Naive B cell (primary cell): ENCODE data around the gene R3HDM1. TPM values are rescaled to one million over a fixed set of nuclear protein-coding genes. Genes with fewer than 3 reads are reported as not detected.
"Not testable (repeated sequence)": the region's sequence is repeated elsewhere in the genome, so short reads cannot be mapped to it uniquely, and the experiment has no call there.

Source experiments
- ATAC-seq, 2 donors: fragments of 150-1000 bp; cut with Tn5 transposase; 2 replicates each; pipeline ENCODE4 v1.10.0; 2021; ENCODE audit warnings: low read depth in 2 of 2, mild to moderate bottlenecking in 2 of 2, moderate library complexity in 2 of 2
- DNase-seq: peaks from one replicate; pipeline ENCODE4 v3.0.0; 2022
- H3K27ac Mint-ChIP-seq, 6 donors: one replicate each; pipeline ENCODE4 v1.8.0; 2020 to 2022; ENCODE audit warnings: mild to moderate bottlenecking in 6 of 6, mixed read lengths in 6 of 6, moderate library complexity in 5 of 6, inconsistent platforms in 2 of 6
- H3K27me3 Mint-ChIP-seq, 3 donors: one replicate each; pipeline ENCODE4 v1.8.0; 2021 to 2022; ENCODE audit warnings: mixed read lengths in 3 of 3, mild to moderate bottlenecking in 1 of 3
- H3K36me3 Mint-ChIP-seq, 2 donors: one replicate each; pipeline ENCODE4 v1.8.0; 2020 to 2022; ENCODE audit warnings: mixed read lengths in 2 of 2, inconsistent platforms in 1 of 2, mild to moderate bottlenecking in 1 of 2
- H3K4me1 Mint-ChIP-seq, 3 donors: one replicate each; pipeline ENCODE4 v1.8.0; 2020 to 2022; ENCODE audit warnings: mixed read lengths in 3 of 3, inconsistent platforms in 1 of 3, mild to moderate bottlenecking in 1 of 3, moderate library complexity in 1 of 3
- H3K4me3 Mint-ChIP-seq, 8 donors: one replicate each; pipeline ENCODE4 v1.8.0; 2020 to 2022; ENCODE audit warnings: mild to moderate bottlenecking in 8 of 8, mixed read lengths in 8 of 8, moderate library complexity in 8 of 8, inconsistent platforms in 2 of 8
- H3K9me3 Mint-ChIP-seq, 7 donors: one replicate each; pipeline ENCODE4 v1.8.0; 2020 to 2022; ENCODE audit warnings: mixed read lengths in 7 of 7, mild to moderate bottlenecking in 5 of 7, inconsistent platforms in 2 of 7, moderate library complexity in 1 of 7
- polyA plus RNA-seq, 6 donors: library from polyadenylated mRNA; unstranded; fragments of 300-500 nt; fragmentation: Illumina TruSeq; gene quantifications; one replicate each; pipeline ENCODE4 v1.2.3, GENCODE V29; 2021; ENCODE audit warnings: low read depth in 6 of 6

R3HDM1 gene
- 10 to 100 TPM; 11.3 to 29.8 (median 14.7) TPM for polyA plus RNA-seq

- Mint-ChIP-seq H3K4me1 (peaks cover 6 to 12% (median 7%) of the 10 kb centered on the region in 3 donors), H3K4me3 (no peak within 1 kb of the TSS), H3K36me3 (no peaks in the 10 kb centered on the region), H3K9me3 (no peaks in the 10 kb centered on the region), H3K27me3 (no peaks in the 10 kb centered on the region), H3K27ac (peak within 1 kb of the TSS in 2 of 6 donors; percentile 67 to 90)
- DNase-seq (peak; percentile 96), ATAC-seq (peak; percentile 75 to 77)
Observed at GRCh38 chr2:135531231-135532197, at the start of gene R3HDM1. Gene R3HDM1 (plus strand): TSS chr2:135531484. CDS start chr2:135604846, 73,362 bp downstream.

GRCh38 chr2:135485441-135485840 is 45.8 kb upstream of the R3HDM1 start:
- H3K4me1 Mint-ChIP-seq = no peaks in the 10 kb centered on the region
- DNase-seq = no peak
- no peaks in the 10 kb centered on the region for H3K27me3 Mint-ChIP-seq
- H3K4me3 Mint-ChIP-seq = no peak overlapping the region
- peaks cover 3 to 8% (median 4%) of the 10 kb centered on the region in 7 donors for H3K9me3 Mint-ChIP-seq
- H3K27ac Mint-ChIP-seq = no peak overlapping the region
- H3K36me3 Mint-ChIP-seq = peaks cover 27 to 30% of the 10 kb centered on the region in 2 donors
- ATAC-seq = no peak

DNA sequence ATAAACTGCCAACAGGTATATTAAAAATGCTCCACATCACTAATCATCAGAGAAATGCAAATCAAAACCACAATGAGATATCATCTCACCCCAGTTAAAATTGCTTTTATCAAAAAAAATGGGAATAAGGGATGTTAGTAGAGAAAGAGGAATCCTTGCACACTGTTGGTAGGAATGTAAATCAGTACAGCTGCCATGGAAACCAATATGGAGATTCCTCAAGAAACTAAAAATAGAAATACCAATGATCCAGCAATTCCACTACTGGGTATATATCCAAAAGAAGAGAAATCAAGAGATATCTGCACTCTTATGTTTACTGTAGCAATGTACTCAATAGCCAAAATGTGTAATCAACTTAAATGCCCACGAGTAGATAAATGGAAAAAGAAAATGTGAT is 40.9 kb upstream of the R3HDM1 start:
- H3K4me1 Mint-ChIP-seq = no peaks in the 10 kb centered on the region
- no peak for DNase-seq
- no peak overlapping the region for H3K4me3 Mint-ChIP-seq
- no peak overlapping the region for H3K27ac Mint-ChIP-seq
- no peaks in the 10 kb centered on the region for H3K27me3 Mint-ChIP-seq
- peaks cover 30 to 40% of the 10 kb centered on the region in 2 donors for H3K36me3 Mint-ChIP-seq
- no peak for ATAC-seq
- peaks cover 4 to 10% (median 8%) of the 10 kb centered on the region in 7 donors for H3K9me3 Mint-ChIP-seq

DNA sequence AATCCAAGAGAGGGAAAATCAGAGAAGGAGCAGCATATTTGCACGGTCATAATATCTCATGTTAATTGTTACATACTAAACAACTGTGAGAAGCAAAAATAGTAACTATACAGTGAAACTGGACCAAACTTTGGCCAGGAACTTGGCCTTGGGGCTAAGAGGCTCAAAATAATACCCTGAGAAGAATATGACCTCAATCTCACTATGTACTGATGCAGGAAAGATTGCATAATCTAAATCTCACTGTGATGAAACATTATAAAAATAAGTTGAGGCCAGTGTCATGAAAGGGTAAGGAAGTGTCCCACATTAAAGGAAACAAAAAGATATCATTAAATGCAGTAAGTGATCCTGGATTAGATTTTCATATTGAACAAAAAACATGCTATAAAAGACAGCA is 36.8 kb upstream of the R3HDM1 start:
- Mint-ChIP-seq H3K27me3 (no peaks in the 10 kb centered on the region), H3K4me3 (no peak overlapping the region), H3K36me3 (peaks cover 32 to 33% of the 10 kb centered on the region in 2 donors), H3K4me1 (no peaks in the 10 kb centered on the region), H3K9me3 (peaks cover 12 to 32% (median 25%) of the 10 kb centered on the region in 7 donors), H3K27ac (no peak overlapping the region)
- no peak for ATAC-seq
- DNase-seq = no peak

DNA sequence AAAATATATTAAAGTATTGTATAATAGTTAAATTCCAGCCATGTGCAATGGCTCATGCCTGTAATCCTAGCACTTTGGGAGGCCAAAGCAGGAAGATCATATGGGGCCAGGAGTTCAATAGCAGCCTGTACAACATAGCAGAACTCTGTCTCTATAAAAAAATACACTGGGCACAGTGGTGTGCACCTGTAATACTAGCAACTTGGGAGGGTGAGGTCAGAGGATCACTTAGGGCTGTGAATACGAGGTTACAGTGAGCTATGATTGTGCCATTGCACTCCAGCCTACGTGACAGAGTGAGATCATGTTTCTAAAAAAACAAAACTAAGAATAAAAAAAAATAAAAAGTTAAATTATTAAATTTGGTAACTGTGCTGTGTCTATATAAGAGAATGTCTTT is 36.4 kb upstream of the R3HDM1 start:
- no peaks in the 10 kb centered on the region for H3K27me3 Mint-ChIP-seq
- no peak overlapping the region for H3K4me3 Mint-ChIP-seq
- H3K9me3 Mint-ChIP-seq = peaks cover 15 to 33% (median 29%) of the 10 kb centered on the region in 7 donors
- H3K27ac Mint-ChIP-seq = no peak overlapping the region
- ATAC-seq (no peak), DNase-seq (no peak)
- H3K4me1 Mint-ChIP-seq = no peaks in the 10 kb centered on the region
- peaks cover 32 to 33% of the 10 kb centered on the region in 2 donors for H3K36me3 Mint-ChIP-seq

DNA sequence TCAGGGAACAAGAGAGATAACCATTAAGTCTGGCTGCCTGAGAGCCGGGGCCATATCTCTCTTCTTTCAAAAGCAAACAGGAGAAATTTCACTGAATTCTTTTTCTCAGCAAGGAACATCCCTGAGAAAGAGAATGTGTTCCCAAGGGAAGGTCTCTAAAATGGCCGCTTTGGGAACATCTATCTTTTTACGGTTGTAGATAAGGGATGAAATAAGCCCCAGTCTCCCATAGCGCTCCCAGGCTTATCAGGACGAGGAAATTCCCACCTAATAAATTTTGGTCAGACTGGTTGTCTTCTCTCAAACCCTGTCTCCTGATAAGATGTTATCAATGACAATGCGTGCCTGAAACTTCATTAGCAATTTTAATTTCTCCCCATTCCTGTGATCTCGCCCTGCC is 32.7 kb upstream of the R3HDM1 start:
- H3K4me3 Mint-ChIP-seq, ATAC-seq, DNase-seq, H3K27ac Mint-ChIP-seq, H3K4me1 Mint-ChIP-seq, H3K27me3 Mint-ChIP-seq: not testable (repeated sequence)
- Mint-ChIP-seq H3K9me3 (peaks cover 13 to 50% (median 23%) of the 10 kb centered on the region in 7 donors), H3K36me3 (peaks cover 50 to 56% of the 10 kb centered on the region in 2 donors)

GRCh38 chr2:135504811-135505210 is 26.5 kb upstream of the R3HDM1 start:
- DNase-seq (no peak), ATAC-seq (no peak)
- no peak overlapping the region for H3K27ac Mint-ChIP-seq
- peaks cover 28 to 34% of the 10 kb centered on the region in 2 donors for H3K36me3 Mint-ChIP-seq
- no peak overlapping the region for H3K4me3 Mint-ChIP-seq
- no peaks in the 10 kb centered on the region for H3K27me3 Mint-ChIP-seq
- peaks cover 0 to 20% (median 4%) of the 10 kb centered on the region in 7 donors for H3K9me3 Mint-ChIP-seq
- no peaks in the 10 kb centered on the region for H3K4me1 Mint-ChIP-seq

DNA sequence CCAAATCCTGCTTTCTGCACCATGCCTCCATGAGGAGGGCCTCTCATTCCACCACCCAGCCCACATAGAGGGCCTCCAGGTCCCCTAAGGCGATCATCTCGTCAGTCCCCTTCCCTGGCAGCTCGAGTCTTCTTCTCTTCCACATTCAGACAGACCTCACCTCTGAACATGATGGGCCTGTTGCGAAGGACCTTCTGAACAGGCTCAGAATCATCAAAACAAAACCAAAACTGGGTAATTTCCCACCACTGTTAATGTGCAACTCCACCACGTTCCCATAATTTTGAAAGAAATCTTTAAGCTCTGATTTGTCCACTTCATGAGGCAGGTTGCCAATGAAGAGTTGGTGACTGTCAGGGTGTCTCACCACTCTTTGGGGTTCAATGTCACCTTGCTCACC is 20.7 kb upstream of the R3HDM1 start:
- Mint-ChIP-seq H3K36me3 (peaks cover 11 to 17% of the 10 kb centered on the region in 2 donors), H3K4me3 (no peak overlapping the region), H3K9me3 (peaks cover 0 to 17% (median 4%) of the 10 kb centered on the region in 7 donors), H3K4me1 (no peaks in the 10 kb centered on the region), H3K27me3 (no peaks in the 10 kb centered on the region), H3K27ac (peak overlapping the region in 1 of 6 donors; percentile 49)
- DNase-seq (no peak), ATAC-seq (no peak)

DNA sequence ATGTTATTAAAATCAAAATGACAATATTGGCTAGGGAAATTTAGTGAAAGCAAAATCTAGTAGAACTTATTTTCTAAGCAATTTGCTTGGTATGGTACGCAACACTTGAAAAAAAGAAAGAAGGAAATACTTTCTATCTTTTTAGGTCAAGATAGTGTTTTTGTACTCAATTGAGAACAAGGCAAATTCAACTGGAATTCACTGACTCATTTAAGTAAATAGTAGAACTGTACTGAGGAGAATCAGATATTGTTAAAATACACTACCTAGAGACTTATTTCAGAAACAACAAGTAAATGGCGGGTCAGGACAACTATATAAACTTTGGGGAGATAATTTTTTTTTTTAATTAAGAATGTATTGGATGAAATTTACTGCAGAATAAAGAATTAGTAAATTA is 19.2 kb upstream of the R3HDM1 start:
- peaks cover 11 to 17% of the 10 kb centered on the region in 2 donors for H3K36me3 Mint-ChIP-seq
- DNase-seq = no peak
- peaks cover 0 to 17% (median 4%) of the 10 kb centered on the region in 7 donors for H3K9me3 Mint-ChIP-seq
- ATAC-seq = no peak
- H3K27me3 Mint-ChIP-seq = no peaks in the 10 kb centered on the region
- no peaks in the 10 kb centered on the region for H3K4me1 Mint-ChIP-seq
- H3K4me3 Mint-ChIP-seq = no peak overlapping the region
- H3K27ac Mint-ChIP-seq = no peak overlapping the region

GRCh38 chr2:135525786-135526185 is 5.5 kb upstream of the R3HDM1 start:
- no peak for DNase-seq
- Mint-ChIP-seq H3K9me3 (peaks cover 0 to 1% (median 0%) of the 10 kb centered on the region in 7 donors), H3K4me3 (peak overlapping the region in 1 of 8 donors; percentile 31), H3K4me1 (peaks cover 0 to 6% (median 0%) of the 10 kb centered on the region in 3 donors), H3K27ac (no peak overlapping the region), H3K36me3 (peaks cover 0 to 12% of the 10 kb centered on the region in 2 donors), H3K27me3 (no peaks in the 10 kb centered on the region)
- ATAC-seq = no peak

DNA sequence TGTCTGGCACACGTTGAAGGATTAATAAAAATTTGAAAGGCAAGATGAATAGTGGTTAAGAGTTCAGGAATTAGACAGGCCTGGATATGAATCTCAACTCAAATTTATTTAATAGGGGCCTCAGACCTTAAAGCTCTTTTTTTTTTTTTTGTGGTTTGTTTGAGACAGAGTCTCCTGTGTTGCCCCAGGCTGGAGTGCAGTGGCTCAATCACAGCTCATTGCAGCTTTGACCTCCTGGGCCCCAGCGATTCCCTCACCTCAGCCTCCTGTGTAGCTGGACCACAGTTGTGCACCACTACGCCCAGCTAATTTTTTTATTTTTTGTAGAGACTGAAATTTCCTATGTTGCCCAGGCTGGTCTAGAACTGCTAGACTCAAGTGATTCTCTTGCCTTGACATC is 3.3 kb upstream of the R3HDM1 start:
- peaks cover 0 to 10% (median 3%) of the 10 kb centered on the region in 3 donors for H3K4me1 Mint-ChIP-seq
- DNase-seq = no peak
- no peak for ATAC-seq
- H3K27me3 Mint-ChIP-seq = no peaks in the 10 kb centered on the region
- H3K36me3 Mint-ChIP-seq = peaks cover 0 to 7% of the 10 kb centered on the region in 2 donors
- H3K9me3 Mint-ChIP-seq = no peaks in the 10 kb centered on the region
- H3K4me3 Mint-ChIP-seq = peak overlapping the region in 1 of 8 donors; percentile 78
- peak overlapping the region in 1 of 6 donors; percentile 29 for H3K27ac Mint-ChIP-seq

DNA sequence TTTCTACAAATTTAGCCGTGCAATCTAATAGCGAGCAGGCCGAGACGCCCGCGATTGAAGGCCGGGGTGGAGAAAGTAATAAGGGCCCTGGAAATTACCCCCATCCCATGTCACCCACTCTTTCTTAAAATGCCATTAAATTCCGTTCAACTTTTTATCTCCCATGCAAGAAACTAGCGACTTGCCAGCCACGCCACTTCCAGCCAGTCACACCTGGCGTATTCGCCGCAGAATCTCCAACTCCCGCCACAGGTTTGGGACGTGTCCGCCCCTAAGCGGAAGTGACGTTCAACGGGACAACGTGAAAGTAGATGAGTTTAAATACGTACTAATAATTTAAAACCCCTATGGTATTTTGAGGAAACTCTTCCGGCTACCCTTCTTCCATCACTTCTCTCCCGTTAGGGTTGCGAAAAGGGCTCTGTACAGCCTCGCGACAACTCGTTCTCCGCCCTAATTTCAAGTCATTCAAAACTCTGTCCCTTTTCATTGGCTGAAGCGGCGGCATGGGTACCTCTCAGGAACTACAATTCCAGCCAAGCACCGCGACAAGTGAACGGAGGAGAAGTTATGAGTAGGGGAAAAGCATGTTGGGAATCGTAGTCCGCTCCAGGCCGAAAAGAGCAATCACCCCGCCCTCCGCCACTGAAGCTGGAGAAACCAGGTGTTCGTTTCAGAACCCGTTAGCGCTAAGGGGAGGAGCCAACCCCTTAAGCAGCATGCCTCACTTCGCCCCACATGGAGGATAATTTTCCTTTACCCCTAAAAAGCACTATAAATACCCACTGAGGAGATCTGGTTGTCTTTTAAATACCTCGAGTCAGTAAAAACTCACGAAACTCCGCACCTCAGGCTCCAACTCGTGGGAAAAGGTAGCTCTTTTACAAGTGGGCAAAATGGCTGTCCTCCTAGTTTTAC is 712 bp upstream of the R3HDM1 start, which contains the start of gene ZRANB3:
Gene ZRANB3, minus strand, starts transcription at position 906 of the 918 bp plus-strand sequence.
- no peaks in the 10 kb centered on the region for H3K9me3 Mint-ChIP-seq
- H3K4me3 Mint-ChIP-seq = no peak within 1 kb of the TSS
- H3K27me3 Mint-ChIP-seq = no peaks in the 10 kb centered on the region
- H3K27ac Mint-ChIP-seq = peak within 1 kb of the TSS in 2 of 6 donors; percentile 67 to 90
- ATAC-seq (peak; percentile 68 to 69), DNase-seq (peak; percentile 96)
- H3K36me3 Mint-ChIP-seq = no peaks in the 10 kb centered on the region
- peaks cover 0 to 8% (median 7%) of the 10 kb centered on the region in 3 donors for H3K4me1 Mint-ChIP-seq

DNA sequence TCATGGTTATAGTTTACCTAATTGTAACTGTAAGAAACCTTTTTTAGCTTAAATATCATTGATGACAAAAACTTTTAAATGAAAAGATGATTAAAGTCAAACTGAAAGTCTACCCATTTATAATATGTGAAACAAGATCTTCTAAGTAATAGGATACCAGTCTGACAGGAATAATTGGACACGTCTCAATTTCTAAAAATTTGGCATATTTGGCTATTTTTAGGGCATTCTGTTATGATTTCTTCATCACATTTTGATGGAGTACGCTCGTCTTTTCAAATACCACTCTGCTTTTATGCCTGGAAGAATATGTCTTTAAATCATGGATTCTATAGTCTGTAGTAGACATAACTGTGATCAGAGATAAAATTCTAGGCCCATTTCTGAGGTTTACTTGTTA is 1.3 kb downstream of the R3HDM1 start:
- Mint-ChIP-seq H3K4me3 (peak overlapping the region in 5 of 8 donors; percentile 32 to 57 (median 45)), H3K27ac (no peak overlapping the region), H3K9me3 (no peaks in the 10 kb centered on the region), H3K4me1 (peaks cover 6 to 12% (median 7%) of the 10 kb centered on the region in 3 donors), H3K27me3 (no peaks in the 10 kb centered on the region), H3K36me3 (no peaks in the 10 kb centered on the region)
- no peak for ATAC-seq
- no peak for DNase-seq
